GM19452 (cell line): ENCODE measurements around the gene FOXI3.

Experiments used
- ATAC-seq: cut with Tn5 transposase; IDR thresholded peaks from one replicate; pipeline ENCODE4 v1.9.1; 2021; ENCODE audit not compliant: unreplicated experiment

FOXI3 gene

GRCh38 chr2:88452565-88452905, at the start of gene FOXI3:
Gene FOXI3 (minus strand): TSS chr2:88452693. CDS start chr2:88452535, 158 bp downstream.
- ATAC-seq: no peak

GRCh38 chr2:88500691-88501090, 48.2 kb upstream of the FOXI3 start:
- ATAC-seq: no peak

- no peak for ATAC-seq
These were observed 46.7 kb upstream of the FOXI3 start for GRCh38 chr2:88499204-88499603.

- no peak for ATAC-seq
These were observed 41.0 kb upstream of the FOXI3 start for GRCh38 chr2:88493481-88493880.

GRCh38 chr2:88492002-88492401, 39.5 kb upstream of the FOXI3 start:
- ATAC-seq: no peak

DNA sequence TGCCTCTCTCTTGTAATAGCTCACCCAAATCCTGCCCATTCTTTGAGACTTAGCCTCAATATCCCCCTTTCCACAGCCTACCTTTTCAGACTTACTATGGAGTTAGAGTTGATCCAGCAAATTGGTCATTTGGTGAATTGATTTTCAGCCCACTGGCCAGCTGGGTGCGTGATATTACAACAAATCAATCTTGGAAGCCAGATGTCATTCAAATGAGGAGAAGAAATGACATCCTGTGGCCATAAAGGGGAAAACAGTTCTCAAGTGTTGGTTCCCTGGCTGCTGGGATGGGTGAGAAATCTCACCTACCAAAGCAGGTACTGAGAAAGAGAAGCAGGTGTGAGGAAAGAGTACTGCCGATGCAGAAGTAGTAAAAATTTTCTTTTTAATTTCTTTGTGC, 36.7 kb upstream of the FOXI3 start:
- no peak for ATAC-seq

DNA sequence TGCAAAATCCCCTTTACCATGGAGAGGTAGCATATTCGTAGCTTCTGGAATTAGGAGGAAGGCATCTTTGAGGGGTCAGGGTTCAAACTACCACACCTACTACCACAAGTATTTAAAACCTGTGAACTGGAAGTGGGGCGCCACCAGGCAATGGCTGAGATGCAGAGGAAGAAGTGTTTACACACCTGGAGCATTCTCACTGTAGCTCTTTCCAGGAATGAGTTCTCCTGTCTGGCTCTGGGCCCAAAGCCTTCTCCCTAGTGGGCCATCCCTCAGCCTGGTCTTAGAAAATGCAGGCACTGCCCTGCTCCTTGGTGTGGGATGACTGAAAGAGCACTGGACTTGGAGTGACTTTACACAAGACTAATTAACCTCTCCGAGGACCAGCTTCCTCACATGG, 30.7 kb upstream of the FOXI3 start:
- ATAC-seq: no peak

GRCh38 chr2:88481691-88482336, 29.3 kb upstream of the FOXI3 start:
- ATAC-seq: no peak

DNA sequence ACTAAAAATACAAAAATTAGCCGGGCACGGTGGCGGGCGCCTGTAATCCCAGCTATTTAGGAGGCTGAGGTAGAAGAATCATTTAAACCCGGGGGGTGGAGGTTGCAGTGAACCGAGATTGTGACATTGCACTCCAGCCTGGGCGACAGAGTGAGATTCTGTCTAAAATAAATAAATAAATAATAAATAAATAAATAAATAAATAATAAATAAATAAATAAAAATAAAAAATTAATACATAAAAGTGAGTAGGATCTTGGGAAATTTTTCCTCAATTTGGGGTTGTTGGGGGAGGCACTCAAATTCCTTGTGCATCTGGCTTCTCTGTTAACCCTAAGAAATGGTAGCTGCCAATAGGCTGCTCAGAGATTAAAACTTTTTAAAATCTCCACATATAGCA, 20.3 kb upstream of the FOXI3 start:
- no peak for ATAC-seq

DNA sequence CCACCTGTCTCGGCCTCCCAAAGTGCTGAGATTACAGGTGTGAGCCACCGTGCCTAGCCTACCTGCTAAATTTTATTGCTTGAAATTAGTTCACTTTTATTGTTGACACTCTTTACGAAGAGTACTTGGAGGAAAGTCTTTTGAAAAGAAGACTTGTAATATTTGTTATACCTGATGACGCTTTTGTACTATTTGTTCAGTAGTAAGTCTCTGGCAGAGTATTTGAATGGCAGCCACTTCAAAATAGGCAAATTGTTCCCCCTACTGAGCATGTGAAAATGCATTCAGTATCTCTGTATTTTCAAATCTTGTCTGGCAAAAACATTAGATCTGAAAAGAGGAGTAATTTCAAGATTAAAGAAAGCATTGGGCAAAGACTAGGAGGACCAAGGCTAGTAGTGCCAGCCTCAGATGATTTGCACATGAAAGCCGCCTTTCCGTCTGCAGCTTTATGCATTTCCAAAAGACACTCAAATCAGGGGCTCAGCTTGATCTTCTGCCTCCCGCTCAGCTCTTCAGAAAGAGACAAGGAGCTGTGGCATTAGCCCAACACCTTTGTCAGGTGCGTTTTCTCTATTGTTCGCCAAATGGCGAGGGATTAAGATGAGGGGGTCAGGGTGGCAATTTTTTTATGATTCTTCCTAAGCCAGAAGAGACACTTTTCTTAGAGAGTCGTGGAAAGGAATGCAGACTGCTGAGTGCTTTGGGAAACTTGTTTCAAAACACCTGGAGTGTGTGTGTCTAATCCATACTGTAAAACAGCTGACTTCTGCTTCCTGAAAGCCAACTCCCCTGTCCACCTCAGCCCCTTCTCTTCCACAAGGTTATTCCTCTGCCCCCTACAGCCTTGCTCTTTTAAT, 18.8 kb upstream of the FOXI3 start:
- no peak for ATAC-seq

GRCh38 chr2:88469202-88470114, 17.0 kb upstream of the FOXI3 start:
- ATAC-seq: no peak

- ATAC-seq: no peak
These were observed 11.7 kb upstream of the FOXI3 start for GRCh38 chr2:88464153-88464552.

DNA sequence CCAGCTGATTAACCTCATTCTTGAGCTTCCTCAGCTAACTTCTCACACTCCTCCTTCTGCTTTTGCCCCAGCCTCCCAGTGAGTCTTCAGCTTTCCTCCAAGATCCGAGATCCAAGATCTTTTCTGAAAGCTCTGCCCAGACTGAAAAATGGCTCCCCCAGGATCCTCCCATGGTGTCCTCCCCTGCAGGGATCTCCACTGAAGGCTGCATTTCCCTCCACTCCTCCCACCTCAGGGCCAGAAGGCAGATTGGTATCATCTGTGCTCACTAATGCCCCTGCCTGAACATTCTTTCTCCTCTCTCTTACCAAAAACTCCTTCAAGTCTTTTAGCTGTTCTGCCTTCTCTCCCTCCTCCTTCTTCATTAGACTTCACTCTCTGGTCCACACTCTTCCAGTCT, 6.1 kb upstream of the FOXI3 start:
- no peak for ATAC-seq

GRCh38 chr2:88452980-88453582, 588 bp upstream of the FOXI3 start:
- ATAC-seq: no peak

- no peak for ATAC-seq
These were observed 505 bp downstream of the FOXI3 start for GRCh38 chr2:88451811-88452564.

DNA sequence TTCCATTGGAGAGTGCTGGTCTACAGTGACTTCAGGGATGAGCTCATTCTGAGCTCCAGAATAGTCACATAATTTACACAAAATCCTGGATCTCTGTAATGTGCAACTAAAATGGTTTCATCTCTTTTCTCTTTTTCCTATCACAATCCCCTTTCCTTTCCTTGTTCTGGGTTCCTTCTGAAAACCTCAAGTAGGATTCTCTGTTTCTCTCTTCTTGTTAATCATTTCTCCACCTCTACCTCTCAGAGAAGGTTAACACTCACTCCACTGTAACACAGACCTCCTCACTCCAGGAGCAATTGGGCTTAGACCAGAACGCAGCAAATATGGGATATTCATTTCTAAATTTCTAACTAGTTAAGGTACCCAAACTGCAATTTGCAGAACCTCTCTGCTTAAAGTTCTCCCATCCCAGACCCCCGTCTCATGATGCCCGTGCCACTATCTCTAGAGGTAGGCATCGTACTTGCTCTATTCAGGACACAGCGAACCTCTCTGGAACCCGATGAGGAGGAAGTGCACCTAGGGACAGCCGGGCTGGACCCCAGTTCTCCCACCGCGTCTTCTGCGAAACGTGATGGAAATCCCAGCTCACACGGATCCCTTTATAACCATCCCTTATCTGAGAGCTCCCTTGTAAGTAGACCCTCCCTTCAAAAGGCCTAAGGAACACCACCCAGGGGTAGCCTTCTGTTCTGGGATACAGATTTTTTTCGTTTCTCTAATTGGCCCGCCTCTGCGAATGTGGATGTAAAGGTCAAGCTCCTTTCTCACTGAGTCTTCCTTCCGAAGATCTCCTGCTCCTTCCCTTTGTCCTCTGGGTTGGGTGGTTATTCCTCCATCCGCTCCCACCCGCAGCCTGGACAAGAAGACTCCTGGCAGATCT, 1.3 kb downstream of the FOXI3 start:
- no peak for ATAC-seq

- ATAC-seq: no peak
These were observed 2.3 kb downstream of the FOXI3 start for GRCh38 chr2:88450186-88450585.

GRCh38 chr2:88448248-88448647, 4.2 kb downstream of the FOXI3 start:
- ATAC-seq: no peak

DNA sequence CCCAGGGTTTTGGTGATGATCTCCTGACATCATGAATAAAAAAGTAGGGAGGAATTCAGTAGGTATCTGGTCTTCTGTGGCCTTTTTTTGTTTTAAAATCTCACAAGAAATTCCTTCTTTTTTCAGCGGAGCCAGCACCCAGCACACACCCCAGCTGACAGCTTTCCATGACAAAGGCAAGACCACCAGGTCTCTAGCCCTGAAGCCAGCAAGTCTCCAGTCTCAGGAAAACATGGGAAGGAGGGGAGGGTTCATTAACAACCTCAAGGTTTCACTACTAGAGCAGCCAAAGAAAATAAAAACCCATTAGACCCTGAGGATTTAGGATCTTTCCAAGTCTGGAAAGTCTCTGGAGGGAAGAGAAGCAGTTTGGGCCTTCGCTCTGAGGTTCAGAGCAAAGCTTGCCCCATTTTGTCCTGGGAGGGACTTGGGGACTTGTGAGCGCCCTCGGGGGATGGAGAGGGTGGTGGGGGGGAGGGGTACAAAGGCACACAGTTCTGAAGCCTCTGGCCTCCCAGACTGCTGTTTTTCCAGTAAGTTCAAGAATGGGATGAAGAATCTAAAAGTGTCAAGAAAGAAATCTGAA, 9.0 kb downstream of the FOXI3 start:
- no peak for ATAC-seq
